GM21367 (cell line): Measurements from ENCODE around the gene CYP46A1.

Experiments used
- ATAC-seq: cut with Tn5 transposase; IDR thresholded peaks from one replicate; pipeline ENCODE4 v1.9.1; 2021; ENCODE audit not compliant: unreplicated experiment

Gene CYP46A1

DNA sequence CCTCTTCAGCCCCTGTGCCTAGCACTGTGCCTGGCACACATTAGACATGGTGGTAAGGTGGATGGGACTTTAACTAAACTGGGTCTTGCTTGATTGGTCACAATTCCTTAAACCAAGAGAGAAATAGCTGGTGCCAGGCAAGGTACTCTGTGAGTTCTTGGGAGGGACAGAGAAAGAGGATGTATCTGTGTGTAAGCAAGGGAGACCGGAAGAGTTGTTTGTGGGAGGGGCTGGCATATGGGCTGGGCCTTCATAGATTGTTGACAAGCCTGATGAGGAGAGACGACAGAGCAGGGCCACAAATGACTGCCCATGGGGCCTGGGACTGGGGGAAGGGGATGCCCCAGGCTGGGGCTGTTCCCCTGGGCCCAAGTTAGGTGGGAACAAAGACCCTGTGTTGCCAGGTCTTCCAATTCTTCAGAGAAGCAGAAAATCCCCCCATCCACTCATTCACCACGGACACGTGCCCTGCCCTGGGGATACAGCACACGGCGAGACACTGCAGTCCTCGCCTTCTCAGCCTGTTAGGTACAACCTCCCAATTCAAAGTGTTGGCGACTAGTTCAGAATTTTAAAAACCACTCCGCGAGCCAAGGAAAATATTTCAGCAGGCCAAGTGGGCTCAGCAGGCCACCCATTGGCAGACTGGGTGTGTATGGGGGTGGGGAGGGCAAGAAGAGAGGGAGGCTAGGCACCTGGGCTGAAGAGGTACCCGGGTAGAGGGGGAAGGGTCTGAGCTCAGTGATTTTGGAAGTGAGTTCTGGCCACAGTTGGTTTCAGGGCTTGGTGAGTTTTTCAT is 11.4 kb upstream of the CYP46A1 start:
- ATAC-seq = no peak

DNA sequence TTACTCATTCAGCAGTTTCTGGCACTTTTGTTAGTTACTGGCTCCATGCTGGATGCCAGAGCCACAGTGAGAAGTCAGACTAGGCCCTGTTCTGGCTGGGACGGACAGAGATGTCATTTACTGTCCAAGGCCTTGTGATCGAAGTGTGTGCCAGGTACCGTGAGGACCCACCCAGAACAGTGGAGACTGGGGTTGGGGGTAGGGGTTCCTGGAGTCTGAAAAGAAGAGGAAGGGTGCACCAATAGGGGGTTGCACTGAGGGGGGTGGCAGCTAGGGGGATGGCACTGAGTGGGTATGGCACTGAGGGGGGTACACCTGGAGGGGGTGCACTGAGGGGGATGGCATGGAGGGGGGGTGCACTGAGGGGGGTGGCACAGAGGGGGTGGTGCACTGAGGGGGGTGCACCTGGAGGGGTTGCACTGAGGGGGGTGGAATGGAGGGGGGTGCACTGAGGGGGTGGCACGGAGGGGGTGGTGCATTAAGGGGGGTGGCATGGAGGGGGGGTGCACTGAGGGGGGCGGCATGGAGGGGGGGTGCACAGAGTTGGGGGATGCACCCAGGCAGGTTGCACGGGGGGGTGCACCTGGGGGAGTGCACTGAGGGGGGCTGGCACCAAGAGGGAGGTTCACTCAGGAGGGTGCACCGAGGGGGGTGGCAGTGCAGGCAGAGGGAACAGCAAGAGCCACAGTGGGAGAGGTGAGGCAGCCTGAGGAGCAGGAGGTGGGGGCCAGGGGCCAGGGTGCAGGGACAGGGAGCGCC is 10.6 kb upstream of the CYP46A1 start:
- ATAC-seq = no peak

DNA sequence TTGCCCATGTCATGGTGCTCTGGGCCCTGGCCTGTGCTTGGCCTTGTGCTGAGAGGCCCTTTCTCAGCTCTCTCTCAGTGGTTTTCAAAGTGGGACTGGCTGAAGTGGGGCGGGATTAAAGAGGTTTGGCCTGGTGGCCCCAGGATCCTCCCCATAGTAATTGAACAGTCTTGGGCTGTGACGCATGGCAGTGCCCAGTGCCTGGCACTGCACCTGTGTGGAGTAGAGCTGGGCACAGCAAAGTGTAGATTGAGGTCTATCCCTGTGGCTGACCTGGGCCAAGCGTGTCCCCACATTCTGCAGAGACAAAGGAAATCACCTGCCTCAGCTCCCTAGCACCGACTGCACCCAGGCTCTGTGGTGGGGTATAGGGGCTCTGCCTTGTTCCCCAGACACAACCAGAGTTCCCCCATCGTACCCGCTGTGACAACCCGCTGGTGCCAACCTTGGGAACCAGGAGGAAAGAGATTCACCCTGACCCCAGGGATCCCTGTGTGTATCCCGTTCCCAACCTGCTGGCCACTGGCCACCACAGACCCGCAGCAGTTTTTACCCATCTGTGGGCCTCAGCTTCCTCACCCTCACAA is 9.9 kb upstream of the CYP46A1 start:
- ATAC-seq = no peak

DNA sequence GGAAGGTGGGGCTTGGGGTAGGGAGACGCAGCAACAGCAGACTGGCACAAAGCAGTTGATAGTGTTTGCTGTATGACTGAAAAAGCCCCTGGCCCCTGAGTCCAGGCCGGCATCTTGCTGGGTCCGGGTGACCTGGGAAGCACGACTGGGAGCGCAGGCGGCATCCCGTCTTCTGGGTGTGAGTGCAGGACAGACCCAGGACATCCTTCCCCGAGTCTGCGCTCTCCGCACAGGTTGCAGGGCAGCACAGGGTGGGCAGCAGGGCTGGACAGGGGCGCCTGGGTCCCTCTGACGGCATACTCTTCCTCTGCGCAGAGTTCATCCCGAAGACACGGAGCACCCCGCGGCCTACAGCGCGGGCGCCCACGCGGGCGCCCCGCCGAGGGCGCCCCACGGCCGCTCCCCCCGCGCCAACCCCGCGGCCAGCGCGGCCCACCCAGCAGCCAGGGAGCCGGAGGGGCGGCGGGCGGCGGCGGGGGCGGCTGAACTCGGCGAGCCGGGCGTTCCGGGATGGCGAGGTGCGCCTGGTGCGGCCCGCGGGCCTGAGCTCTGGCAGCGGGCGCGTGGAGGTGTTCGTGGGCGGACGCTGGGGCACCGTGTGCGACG is 9.2 kb upstream of the CYP46A1 start:
- no peak for ATAC-seq

DNA sequence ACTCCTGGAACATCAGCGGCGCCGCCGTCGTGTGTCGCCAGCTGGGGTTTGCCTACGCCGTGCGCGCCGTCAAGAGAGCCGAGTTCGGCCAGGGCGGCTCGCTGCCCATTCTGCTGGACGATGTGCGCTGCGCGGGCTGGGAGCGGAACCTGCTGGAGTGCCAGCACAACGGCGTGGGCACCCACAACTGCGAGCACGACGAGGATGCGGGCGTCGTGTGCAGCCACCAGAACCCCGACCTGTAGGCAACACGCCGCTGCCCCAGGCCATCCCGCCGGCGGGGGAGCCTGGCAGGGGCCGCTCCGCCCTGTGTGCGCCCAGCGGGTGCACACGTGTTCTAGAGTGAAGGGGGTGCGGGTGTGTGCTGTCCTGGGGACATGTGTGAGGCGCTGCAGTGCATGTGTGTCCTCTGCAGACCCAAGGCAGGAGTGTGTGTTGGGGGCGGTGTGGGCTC is 8.7 kb upstream of the CYP46A1 start:
- no peak for ATAC-seq

DNA sequence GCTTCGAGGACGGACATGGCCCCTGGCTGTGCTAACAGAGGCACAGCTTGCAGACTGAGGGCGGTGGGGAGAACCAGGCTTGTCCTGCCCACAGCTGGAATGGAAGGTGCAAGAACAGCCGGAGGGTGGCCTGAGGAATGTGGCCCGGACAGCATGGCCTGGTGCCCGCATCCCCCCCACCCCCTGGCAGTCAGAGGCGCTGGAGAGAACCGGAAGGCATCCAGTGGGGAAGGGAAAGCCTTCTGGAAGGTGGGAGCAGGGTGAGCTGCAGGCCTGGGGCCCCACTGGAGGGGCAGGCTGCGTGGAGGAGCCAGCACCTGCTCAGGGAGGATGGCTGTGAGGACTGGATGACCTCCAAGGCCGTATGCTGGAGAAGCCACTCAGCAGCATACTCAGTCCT is 8.1 kb upstream of the CYP46A1 start:
- ATAC-seq = no peak

DNA sequence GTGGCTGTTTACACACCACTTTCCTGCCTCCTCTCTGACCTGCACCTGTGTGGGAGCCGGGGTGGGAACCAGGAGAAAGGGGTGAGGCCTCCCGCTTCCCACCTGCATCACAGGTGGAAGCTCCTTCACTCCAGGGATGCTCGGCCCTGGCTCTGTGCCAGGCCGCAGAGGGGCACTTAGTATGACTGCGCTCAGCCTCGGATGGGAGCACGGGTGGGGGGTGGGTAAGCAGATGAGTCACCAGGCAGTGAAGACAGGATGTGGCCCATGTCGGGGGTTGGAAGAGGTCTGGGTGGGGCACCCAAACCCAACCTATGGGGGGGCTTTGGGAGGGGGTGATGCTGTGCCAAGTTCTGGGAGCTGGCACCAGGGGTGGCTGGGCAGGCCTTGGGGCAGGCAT is 7.4 kb upstream of the CYP46A1 start:
- no peak for ATAC-seq

DNA sequence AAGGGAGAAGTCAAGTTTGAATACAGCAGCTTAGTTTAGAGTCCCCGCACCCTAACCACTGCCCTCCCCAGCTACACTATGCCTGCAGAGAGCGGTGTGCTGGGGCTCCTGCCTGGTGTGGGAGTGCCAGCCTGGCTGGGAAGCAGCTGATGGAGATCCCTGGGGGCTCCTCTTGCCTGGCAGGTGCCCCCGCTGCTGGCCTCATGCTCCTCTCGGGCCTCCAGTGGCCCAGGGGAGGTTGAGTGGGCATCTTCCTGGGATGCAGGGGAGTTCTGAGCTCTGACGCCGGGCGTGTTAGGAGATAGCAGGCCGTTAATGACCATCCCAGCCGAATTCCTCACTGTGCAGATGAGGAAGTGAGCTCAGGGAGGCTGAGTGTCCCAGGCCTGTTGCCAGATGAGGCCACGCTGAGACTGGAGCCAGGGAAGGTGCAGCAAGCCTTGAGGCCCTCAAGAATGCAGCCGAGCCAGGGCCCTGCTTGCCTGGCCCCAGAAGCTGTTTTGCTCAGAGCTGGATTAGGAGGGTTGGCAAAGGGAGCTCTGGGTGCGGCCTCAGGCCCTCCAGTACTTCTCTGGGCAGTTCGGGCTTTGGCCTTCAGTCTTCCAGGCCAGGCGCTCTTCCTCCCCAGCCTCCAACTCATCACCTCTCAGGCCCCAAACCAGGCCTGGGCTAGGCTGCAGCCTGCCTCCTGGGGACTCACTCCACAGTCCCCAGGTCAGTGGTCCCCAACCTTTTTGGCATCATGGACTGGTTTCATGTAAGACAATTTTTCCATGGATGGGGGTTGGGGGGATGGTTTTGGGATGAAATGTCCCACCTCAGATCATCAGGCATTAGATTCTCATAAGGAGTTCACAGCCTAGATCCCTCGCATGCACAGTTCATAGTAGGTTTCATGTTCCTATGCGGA is 6.6 kb upstream of the CYP46A1 start:
- ATAC-seq = no peak

DNA sequence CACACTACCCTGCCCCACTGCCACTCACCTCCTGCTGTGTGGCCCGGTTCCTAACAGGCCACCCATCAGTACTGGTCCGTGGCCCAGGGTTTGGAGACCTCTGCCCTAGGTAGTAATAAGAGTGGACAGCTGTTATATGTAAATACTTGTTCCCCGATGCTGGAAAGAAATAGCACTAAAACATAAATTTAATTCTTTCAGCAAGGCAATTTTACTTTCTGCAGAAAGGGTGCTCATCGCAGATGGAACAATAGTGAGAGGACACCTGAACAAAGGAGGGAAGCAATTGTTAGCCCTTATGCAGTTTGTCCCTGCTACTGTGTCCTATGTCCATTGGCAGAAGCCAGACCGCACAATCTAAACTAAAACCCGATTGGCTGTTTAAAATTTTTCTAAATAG is 5.9 kb upstream of the CYP46A1 start:
- ATAC-seq = no peak

DNA sequence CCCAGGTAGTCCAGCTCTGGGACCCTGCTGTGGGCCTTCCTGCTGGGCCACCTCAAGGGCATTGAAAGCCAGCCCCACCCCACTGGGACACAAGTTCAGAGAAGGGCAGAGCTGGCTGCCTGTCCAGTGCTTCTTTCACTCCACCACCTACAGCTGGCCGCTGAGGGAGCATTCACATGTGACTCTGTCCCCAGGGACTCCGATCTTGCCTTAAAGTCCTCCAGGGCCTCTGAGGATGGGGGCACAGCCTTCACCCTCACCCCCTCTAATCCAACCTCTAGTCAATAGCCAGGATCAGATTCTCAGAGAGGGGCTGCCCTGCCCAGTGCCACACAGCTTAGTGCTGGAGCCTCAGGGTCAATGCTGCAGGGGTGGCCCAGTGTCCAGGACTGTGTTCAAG is 5.0 kb upstream of the CYP46A1 start:
- ATAC-seq = no peak

DNA sequence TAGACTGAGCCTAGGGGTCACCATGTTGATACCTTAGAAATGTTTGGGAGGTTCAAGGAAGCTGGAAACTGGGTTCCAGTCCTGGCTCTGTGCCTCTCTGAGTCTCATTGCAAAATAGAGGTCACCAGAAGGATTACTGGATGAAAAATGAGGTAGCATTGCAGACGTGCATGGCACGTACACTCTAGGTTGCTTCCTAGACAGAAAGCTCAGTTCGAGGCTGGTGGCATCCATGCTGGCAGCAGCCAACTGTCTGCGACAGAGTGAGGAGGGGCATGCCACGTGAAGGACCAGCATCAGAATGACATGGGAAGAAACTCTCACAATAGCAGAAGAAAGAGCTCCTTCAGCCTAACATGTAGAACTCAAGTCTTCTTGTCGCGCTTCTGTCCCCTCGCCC is 4.6 kb upstream of the CYP46A1 start:
- ATAC-seq = no peak

DNA sequence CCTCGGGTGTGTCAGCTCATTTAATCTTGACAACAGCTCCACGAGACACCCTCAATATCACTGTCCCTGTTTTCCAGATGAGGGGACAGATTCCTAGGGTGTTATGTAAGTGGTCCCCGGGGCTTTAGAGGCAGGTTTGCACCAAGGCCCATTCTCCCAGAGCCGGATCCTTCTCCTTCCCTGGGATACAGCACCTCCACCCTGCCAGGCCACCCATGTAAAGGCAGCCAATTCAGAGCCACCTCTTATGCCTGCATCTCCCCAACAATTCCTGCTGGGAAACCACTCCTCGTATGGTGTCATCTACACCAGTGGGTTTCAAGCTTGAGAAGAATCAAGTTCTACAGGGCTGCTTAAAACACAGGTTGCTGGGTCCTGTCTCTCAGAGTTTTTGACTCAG is 4.1 kb upstream of the CYP46A1 start:
- no peak for ATAC-seq

DNA sequence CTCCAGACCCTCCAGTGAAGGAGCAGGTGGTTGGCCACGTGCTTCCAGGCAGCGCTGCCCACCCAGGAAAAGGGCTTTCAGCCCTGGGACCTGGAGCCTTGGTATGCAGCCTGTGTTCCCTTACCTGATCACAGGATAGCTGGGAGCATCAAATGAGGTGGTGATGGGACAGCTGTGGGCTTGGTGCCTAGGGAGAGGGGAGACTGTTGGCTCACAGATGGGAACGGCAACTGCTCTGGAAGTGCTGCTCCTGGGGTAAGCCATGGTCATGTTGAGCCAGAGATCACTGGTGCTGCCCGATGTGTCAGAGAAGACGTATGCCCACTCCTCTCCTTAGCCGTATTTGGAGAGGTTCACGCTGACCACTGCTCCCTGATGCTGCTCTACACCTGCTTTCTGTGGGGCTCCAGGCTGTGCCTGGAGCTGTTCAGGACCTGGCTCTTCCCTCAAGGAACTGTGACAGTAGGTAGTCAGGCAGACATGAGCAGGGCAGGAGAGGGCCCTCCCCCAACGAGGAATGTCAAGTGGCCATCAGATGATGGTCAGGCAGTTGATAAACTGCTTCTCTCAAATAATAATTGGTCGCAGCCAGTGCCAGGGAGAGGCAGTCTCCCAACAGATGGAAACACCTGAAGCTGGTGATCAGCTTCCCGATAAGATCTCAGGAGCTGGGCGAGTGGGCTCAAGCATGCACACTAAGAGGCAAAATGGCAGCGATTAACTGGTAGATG is 2.8 kb upstream of the CYP46A1 start:
- ATAC-seq = no peak

DNA sequence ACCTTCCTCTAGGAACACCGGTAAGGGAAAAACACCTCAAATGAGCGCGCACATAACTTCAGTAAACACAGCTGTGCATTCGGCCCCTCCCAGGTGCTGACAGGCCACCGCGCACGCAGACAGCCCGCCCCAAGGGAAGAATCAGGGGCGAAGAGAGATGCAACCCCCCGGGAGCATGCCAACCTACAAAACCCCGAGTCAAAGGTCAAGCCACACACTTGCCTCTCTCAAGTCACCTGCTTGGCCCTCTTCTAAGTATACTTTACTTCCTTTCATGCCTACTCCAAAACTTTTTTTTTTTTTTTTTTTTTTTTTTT is 2.3 kb upstream of the CYP46A1 start:
- ATAC-seq = no peak

DNA sequence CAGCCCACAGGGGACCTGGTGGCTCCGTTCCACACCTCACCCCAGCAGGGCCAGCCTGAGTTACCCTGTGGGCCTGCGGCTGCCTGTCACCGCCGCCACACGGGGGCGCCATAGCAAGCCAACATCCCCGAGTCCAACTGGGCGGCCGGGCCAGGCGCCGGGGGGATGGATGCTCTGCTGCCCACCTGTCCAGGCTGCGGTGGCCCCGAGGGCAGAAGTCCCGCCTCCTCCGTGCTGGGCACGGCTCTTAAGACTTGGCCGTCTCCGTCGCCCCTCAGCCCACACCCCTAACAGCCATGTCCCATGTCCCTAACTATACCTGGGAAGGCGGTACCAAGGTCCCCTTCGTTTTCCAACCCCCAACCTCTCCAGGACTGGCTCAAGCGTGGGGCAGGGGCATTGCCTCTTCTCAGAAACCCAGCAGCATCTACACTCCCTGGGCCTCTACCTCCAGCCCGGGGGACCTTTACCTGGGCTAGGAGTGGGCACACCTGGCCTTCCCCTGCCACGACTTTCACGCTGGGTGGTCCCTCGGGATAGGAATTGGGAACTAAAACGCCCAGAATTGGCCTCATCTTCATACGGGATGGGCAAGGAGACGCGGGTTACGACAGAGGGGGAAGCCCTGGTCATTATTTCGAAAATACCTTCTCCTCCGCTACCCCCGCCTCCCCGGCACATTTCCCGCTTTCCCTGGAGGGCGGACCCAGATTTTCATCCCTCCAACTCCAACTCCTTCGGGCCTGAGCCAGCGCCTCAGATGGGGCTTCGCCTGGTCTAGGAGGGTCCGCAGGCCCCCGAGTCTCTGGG is 1.1 kb upstream of the CYP46A1 start:
- peak; percentile 33 for ATAC-seq

DNA sequence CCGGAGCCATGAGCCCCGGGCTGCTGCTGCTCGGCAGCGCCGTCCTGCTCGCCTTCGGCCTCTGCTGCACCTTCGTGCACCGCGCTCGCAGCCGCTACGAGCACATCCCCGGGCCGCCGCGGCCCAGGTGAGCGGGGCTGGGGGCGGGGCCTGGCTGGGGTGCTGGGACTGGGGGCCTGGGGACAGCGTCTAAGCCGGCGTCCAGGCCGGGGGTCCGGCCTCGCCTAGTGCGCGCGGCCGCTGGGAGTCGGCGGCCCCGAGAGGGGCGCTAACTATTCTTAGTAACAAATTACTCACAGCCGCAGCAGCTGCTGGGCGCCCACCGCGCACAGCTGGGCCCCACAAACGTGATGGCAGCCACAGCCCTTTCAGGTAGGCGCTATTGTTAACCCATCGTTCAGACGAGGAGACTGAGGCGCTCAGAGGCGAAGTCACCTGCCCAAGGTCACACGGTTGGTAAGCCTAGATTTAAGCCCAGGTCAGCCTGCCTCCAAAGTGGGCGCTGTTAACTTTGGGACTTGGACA is 374 bp downstream of the CYP46A1 start:
- peak; percentile 21 for ATAC-seq

DNA sequence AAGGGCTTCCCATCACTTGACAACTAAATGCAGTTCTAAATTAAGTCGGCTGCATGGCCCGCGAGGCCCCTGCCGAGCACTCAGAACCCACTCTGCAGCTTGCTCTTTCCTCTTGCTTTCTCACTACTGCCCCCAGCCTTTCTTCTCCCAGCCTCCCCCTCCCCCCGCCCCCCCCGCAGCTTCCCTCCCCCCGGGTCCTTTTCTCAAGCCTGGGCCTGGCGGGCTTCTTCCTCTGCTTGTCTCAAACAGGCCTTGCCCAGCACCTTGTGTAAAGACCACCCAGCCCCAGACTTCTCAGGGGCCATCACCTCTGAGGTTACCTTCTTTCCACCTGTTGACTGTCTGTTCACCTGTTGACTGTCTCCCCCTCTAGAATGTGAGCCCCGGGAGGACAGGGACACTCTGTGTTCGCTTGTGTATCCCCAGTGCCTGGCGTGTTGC is 1.1 kb downstream of the CYP46A1 start:
- ATAC-seq = no peak

DNA sequence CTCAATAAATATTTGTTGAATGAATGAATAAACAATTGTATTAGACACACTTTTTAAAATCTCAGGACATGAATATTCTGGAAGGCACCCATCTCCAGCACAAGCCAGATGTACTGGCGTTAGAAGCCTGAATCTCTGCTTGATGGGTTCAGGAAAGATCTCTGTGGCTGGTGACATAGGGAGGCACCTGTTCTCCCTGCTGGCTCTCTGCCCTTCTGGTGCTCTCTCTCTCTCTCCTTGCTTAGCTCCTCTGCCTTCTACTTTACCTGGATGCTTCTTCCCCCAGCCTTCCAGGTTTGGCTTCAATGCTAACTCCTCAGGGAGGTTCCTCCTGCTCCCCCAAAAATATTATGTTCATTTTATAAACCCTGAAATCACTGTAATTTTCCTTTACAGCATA is 1.5 kb downstream of the CYP46A1 start:
- ATAC-seq = no peak
